ENCODE data around the gene GRIK5. TPM values are rescaled to one million over a fixed set of nuclear protein-coding genes. Genes with fewer than 3 reads are reported as not detected.
"Not testable (repeated sequence)": the region's sequence is repeated elsewhere in the genome, so short reads cannot be mapped to it uniquely, and the experiment has no call there.

GRIK5 gene
- total RNA-seq, 1 experiment from 2014 or later, result 0.96 TPM

DNA sequence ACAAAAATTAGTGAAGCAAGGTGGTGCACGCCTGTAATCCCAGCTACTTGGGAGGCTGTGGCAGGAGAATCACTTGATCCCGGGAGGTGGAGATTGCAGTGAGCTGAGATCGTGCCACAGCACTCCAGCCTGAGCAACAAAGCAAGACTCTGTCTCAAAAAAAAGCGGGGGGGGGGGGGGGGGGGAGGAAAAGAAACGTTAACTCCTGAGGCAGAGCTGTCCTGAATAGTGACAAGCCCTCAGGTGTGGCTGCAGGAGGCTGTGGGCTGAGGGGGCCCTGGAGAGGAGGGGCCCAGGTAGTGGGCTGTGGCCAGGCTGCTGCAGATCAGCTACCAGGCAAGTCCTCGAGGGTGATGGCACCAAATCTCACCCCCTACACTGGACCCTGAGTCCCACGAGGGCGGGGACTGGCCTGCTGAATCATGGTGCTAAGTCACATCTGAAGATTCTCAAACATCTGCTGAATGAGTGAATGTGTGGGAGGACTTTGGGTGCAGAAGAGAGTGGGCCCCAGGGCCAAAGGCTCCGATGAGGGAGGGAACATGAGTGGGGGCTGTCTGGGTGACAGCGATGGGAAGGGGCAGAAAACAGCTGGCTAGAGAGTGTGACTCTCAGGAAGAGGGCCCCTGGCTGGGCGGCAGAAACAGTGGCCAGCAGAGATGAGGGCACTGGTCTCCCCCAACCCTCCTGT is 51.4 kb downstream of the GRIK5 start:
- H3K79me2 ChIP-seq (ENCODE audit: low read depth), result no peaks in the 10 kb centered on the region
- peaks cover 11% of the 10 kb centered on the region; the same call in 1 of the 2 replicates for H3F3A ChIP-seq (ENCODE audit: insufficient read depth, low read depth)
- no peaks in the 10 kb centered on the region for H4K20me1 ChIP-seq (ENCODE audit: insufficient read depth)
- intact Hi-C loops (cut with micrococcal nuclease; ENCODE audit: unreplicated experiment), result no loop called here
- H3K36me3 ChIP-seq (ENCODE audit: low read depth), result no peaks in the 10 kb centered on the region
- no TSS peak for BruUV-seq (replicated peaks)
- H3K4me2 ChIP-seq, result no peak overlapping the region
- POLR2A ChIA-PET (ENCODE audit: unreplicated experiment), result no interaction called here
- H3K4me3 ChIP-seq, result no peak overlapping the region
- no peak overlapping the region for H3K27ac ChIP-seq
- H3K4me1 ChIP-seq (replicated peaks; ENCODE audit: insufficient read depth), result peaks cover 9% of the 10 kb centered on the region
- no peak overlapping the region for H2AFZ ChIP-seq
- H3K9me2 ChIP-seq (ENCODE audit: insufficient read depth), result no peaks in the 10 kb centered on the region
- CTCF ChIA-PET, result interaction anchor here (0.6 kb wide), 2 partner anchors 10 to 172 kb away, joined by 4 to 6 read pairs; no protein-coding TSS in a partner anchor
- no peak for TF ChIP-seq EZH2 (IDR thresholded peaks at IDR 0.05; ENCODE audit: low read depth)
- TF ChIP-seq, protein P1, sequence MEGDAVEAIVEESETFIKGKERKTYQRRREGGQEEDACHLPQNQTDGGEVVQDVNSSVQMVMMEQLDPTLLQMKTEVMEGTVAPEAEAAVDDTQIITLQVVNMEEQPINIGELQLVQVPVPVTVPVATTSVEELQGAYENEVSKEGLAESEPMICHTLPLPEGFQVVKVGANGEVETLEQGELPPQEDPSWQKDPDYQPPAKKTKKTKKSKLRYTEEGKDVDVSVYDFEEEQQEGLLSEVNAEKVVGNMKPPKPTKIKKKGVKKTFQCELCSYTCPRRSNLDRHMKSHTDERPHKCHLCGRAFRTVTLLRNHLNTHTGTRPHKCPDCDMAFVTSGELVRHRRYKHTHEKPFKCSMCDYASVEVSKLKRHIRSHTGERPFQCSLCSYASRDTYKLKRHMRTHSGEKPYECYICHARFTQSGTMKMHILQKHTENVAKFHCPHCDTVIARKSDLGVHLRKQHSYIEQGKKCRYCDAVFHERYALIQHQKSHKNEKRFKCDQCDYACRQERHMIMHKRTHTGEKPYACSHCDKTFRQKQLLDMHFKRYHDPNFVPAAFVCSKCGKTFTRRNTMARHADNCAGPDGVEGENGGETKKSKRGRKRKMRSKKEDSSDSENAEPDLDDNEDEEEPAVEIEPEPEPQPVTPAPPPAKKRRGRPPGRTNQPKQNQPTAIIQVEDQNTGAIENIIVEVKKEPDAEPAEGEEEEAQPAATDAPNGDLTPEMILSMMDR (conservative IDR thresholded peaks at IDR 0.05), result no peak
- H3K9me3 ChIP-seq (ENCODE audit: insufficient read depth, low read depth), result no peaks in the 10 kb centered on the region
- no peak for DNase-seq
- H3K27me3 ChIP-seq (ENCODE audit: insufficient read depth, low read depth), result no peaks in the 10 kb centered on the region

DNA sequence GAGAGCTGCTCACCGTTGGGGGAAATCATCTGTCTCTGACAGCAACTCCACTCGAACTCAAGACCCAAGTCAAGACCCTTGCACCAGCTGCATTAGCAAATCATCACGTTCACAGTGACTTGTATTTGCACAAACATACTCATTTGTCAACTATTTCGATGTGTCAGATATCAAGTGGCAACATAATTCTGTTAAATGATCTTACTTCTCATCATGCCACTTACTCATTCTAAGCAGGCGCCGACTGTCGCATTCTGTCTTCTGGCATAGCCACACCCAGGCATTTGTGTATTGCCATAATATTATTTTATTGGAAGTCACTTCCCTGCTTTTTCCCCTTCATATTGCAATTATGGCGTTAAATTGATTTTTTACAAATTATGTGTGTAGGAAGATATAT is 53.0 kb downstream of the GRIK5 start:
- Histone ChIP-seq H3K9me2 (ENCODE audit: insufficient read depth) (no peaks in the 10 kb centered on the region), H3K4me3 (no peak overlapping the region), H4K20me1 (ENCODE audit: insufficient read depth) (no peaks in the 10 kb centered on the region), H2AFZ (no peak overlapping the region), H3K36me3 (ENCODE audit: low read depth) (no peaks in the 10 kb centered on the region), H3F3A (ENCODE audit: insufficient read depth, low read depth) (peaks cover 11% of the 10 kb centered on the region; the same call in 1 of the 2 replicates), H3K27me3 (ENCODE audit: insufficient read depth, low read depth) (no peaks in the 10 kb centered on the region), H3K4me2 (peak overlapping the region; percentile 34; the same call in 1 of the 2 replicates), H3K9me3 (ENCODE audit: insufficient read depth, low read depth) (no peaks in the 10 kb centered on the region), H3K27ac (no peak overlapping the region), H3K79me2 (ENCODE audit: low read depth) (no peaks in the 10 kb centered on the region), H3K4me1 (replicated peaks; ENCODE audit: insufficient read depth) (peaks cover 9% of the 10 kb centered on the region)
- ChIA-PET CTCF (no interaction called here), POLR2A (ENCODE audit: unreplicated experiment) (no interaction called here)
- TF ChIP-seq, protein P1 (conservative IDR thresholded peaks at IDR 0.05), result no peak
- no peak for TF ChIP-seq EZH2 (IDR thresholded peaks at IDR 0.05; ENCODE audit: low read depth)
- no TSS peak for BruUV-seq (replicated peaks)
- intact Hi-C loops (cut with micrococcal nuclease; ENCODE audit: unreplicated experiment), result no loop called here
- DNase-seq, result peak in 1 of 2 experiments; percentile 45

DNA sequence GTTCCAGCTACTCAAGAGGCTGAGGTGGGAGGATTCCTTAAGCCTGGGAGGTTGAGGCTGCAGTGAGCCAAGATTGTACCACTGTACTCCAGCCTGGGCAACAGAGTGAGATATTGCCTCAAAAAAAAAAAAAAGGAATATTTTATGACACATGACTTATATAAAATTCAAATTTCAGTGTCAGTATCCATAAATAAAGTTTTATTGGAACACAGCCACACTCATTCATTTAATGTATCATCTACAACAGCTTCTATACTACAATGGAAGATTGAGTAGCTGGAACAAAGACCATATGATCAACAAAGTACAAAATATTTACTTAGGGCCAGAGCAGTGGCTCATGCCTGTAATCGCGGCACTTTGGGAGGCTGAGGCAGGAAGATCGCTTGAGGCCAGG is 57.3 kb downstream of the GRIK5 start:
- H3K36me3 ChIP-seq (ENCODE audit: low read depth); BruUV-seq (replicated peaks); H3K9me3 ChIP-seq (ENCODE audit: insufficient read depth, low read depth); H3K9me2 ChIP-seq (ENCODE audit: insufficient read depth); DNase-seq; H3K79me2 ChIP-seq (ENCODE audit: low read depth); H3K4me3 ChIP-seq; H3K4me2 ChIP-seq; H3K27ac ChIP-seq; intact Hi-C loops (cut with micrococcal nuclease; ENCODE audit: unreplicated experiment); H4K20me1 ChIP-seq (ENCODE audit: insufficient read depth); H3K27me3 ChIP-seq (ENCODE audit: insufficient read depth, low read depth); H2AFZ ChIP-seq: not testable (repeated sequence)
- H3F3A ChIP-seq (ENCODE audit: insufficient read depth, low read depth), result peaks cover 11% of the 10 kb centered on the region; the same call in 1 of the 2 replicates
- peaks cover 20% of the 10 kb centered on the region for H3K4me1 ChIP-seq (replicated peaks; ENCODE audit: insufficient read depth)
- POLR2A ChIA-PET (ENCODE audit: unreplicated experiment), result interaction anchor here (0.6 kb wide), 1 partner anchor 38 kb away, joined by 17 read pairs; no protein-coding TSS in a partner anchor
- CTCF ChIA-PET, result interaction anchor here (0.6 kb wide), 1 partner anchor 61 kb away, joined by 4 read pairs; no protein-coding TSS in a partner anchor

Measured in PC-9 (cell line).